ENCODE data around the gene OR5B12.

DNA sequence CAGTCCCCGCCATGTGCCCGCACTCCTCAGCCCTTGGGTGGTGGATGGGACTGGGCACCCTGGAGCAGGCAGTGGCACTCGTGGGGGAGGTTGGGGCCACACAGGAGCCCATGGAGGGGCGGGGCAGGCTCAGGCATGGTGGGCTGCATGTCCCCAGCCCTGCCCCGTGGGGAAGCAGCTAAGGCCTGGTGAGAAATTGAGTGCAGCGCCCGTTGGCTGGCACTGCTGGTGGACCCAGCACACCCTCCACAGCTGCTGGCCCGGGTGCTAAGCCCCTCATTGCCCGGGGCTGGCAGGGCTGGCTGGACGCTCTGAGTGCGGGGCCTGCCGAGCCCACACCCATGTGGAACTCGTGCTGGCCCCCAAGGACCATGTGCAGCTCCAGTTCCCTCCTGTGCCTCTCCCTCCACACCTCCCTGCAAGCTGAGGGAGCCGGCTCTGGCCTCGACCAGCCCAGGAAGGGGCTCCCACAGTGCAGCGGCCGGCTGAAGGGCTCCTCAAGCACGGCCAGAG lies 51.4 kb downstream of the OR5B12 start:
- TF ChIP-seq POLR2A (IDR thresholded peaks at IDR 0.05; ENCODE audit: borderline replicate concordance, extremely low read depth, insufficient read depth, insufficient read length), result no peak
- no peak for TF ChIP-seq FOSL1 (IDR thresholded peaks at IDR 0.05; ENCODE audit: low read depth)
- no peak for TF ChIP-seq ELF1 (IDR thresholded peaks at IDR 0.05; ENCODE audit: borderline replicate concordance, low read depth)
- no peak for TF ChIP-seq ZNF274 (IDR thresholded peaks at IDR 0.05; ENCODE audit: low read depth, low read length)
- TF ChIP-seq, protein P1, sequence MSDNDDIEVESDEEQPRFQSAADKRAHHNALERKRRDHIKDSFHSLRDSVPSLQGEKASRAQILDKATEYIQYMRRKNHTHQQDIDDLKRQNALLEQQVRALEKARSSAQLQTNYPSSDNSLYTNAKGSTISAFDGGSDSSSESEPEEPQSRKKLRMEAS (IDR thresholded peaks at IDR 0.05), result no peak
- TF ChIP-seq CEBPB (IDR thresholded peaks at IDR 0.05; ENCODE audit: low read depth), result no peak
